MM.1S (cell line): ENCODE data around the gene LRRTM4.
"Not testable (repeated sequence)": the region's sequence is repeated elsewhere in the genome, so short reads cannot be mapped to it uniquely, and the experiment has no call there.

Experiments used
- DNase-seq: peaks from one replicate; pipeline ENCODE4 v3.0.0-alpha.2; 2015
- H2AFZ ChIP-seq: fragments of 300-600 bp; sonication (generic); 2 replicates; pipeline ENCODE4 v1.6.0; 2016; ENCODE audit warnings: antibody characterized with exemption, low read length
- H3F3A ChIP-seq: fragments of 300-600 bp; sonication (generic); 2 replicates; pipeline ENCODE4 v1.6.1; 2016; ENCODE audit warnings: mild to moderate bottlenecking, antibody characterized with exemption, low read length, moderate library complexity, mixed read lengths; ENCODE audit not compliant: insufficient read depth
- H3K27ac ChIP-seq: fragments of 300-600 bp; sonication (generic); 2 replicates; pipeline ENCODE4 v1.5.1; 2016; ENCODE audit warnings: mild to moderate bottlenecking, low read length
- H3K27me3 ChIP-seq: fragments of 300-600 bp; sonication (generic); replicated peaks from 2 replicates; pipeline ENCODE4 v1.6.0; 2016; ENCODE audit warnings: low read length; ENCODE audit not compliant: insufficient read depth
- H3K36me3 ChIP-seq: fragments of 300-600 bp; sonication (generic); replicated peaks from 2 replicates; pipeline ENCODE4 v1.6.1; 2016; ENCODE audit warnings: mild to moderate bottlenecking, low read length, mixed read lengths; ENCODE audit not compliant: insufficient read depth
- H3K4me1 ChIP-seq: fragments of 300-600 bp; sonication (generic); 2 replicates; pipeline ENCODE4 v1.6.1; 2016; ENCODE audit warnings: low read length, mixed read lengths
- H3K4me2 ChIP-seq: fragments of 300-600 bp; sonication (generic); 2 replicates; pipeline ENCODE4 v1.6.0; 2016; ENCODE audit warnings: low read depth, low read length
- H3K4me3 ChIP-seq: fragments of 300-600 bp; sonication (generic); 2 replicates; pipeline ENCODE4 v1.5.1; 2016; ENCODE audit warnings: low read length, mixed read lengths
- H3K79me2 ChIP-seq: fragments of 300-600 bp; sonication (generic); 2 replicates; pipeline ENCODE4 v1.6.1; 2016; ENCODE audit warnings: mixed run types, low read length, mixed read lengths
- H3K9ac ChIP-seq: fragments of 300-600 bp; sonication (generic); 2 replicates; pipeline ENCODE4 v1.6.1; 2016; ENCODE audit warnings: low read length, mixed read lengths
- H3K9me2 ChIP-seq: fragments of 300-600 bp; sonication (generic); replicated peaks from 2 replicates; pipeline ENCODE4 v1.6.1; 2016; ENCODE audit warnings: mild to moderate bottlenecking, low read length, mixed read lengths; ENCODE audit not compliant: insufficient read depth
- H3K9me3 ChIP-seq: fragments of 300-600 bp; sonication (generic); replicated peaks from 2 replicates; pipeline ENCODE4 v1.6.1; 2016; ENCODE audit warnings: mild to moderate bottlenecking, low read length, mixed read lengths; ENCODE audit not compliant: insufficient read depth
- H4K20me1 ChIP-seq: fragments of 300-600 bp; sonication (generic); 2 replicates; pipeline ENCODE4 v1.6.1; 2016; ENCODE audit warnings: mild to moderate bottlenecking, low read length, moderate library complexity, mixed read lengths; ENCODE audit not compliant: insufficient read depth
- CTCF ChIP-seq: fragments of 300-600 bp; sonication (generic); IDR thresholded peaks from 2 replicates; pipeline ENCODE4 v1.5.1; 2016; ENCODE audit warnings: antibody characterized with exemption, low read length, mixed read lengths
- EZH2 ChIP-seq: fragments of 300-600 bp; sonication (generic); optimal IDR thresholded peaks from 2 replicates; pipeline ENCODE3; 2017; ENCODE audit warnings: low read depth, mild to moderate bottlenecking, antibody characterized with exemption, low read length, mixed read lengths
- EZH2phosphoT487 ChIP-seq: fragments of 300-600 bp; sonication (generic); IDR thresholded peaks from 2 replicates; pipeline ENCODE4 v1.6.1; 2018; ENCODE audit warnings: antibody characterized with exemption, low read length

Gene LRRTM4

DNA sequence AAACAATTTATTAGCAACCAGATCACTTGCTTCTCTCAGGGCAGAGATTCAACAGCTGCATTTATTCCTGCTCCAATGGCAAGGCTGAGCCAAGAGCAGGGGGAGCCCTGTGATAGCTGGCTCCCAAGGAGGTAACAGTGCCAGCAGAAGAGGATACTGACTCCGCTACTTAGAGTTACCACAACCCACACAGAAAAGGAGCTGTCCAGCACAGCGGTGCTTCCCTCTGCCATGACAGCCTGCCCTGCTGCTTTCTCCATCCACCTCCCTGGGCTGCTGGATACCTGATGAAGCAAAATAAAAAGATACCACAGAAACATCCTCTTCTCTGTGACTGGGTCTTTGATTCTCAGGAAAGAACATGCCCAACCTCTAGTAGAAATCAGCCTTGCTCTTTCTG, 467.2 kb downstream of the LRRTM4 start:
- no peak overlapping the region for H3K4me2 ChIP-seq
- H3K36me3 ChIP-seq: no peaks in the 10 kb centered on the region
- no peak overlapping the region for H3K9ac ChIP-seq
- no peaks in the 10 kb centered on the region for H3K79me2 ChIP-seq
- no peak overlapping the region for H3K4me3 ChIP-seq
- H3K27ac ChIP-seq: no peak overlapping the region
- H3F3A ChIP-seq: no peaks in the 10 kb centered on the region
- no peak overlapping the region for H2AFZ ChIP-seq
- H3K9me2 ChIP-seq: no peaks in the 10 kb centered on the region
- DNase-seq: no peak
- TF ChIP-seq EZH2 (no peak), EZH2phosphoT487 (no peak), CTCF (no peak)
- H3K4me1 ChIP-seq: no peaks in the 10 kb centered on the region
- H3K9me3 ChIP-seq: no peaks in the 10 kb centered on the region
- no peaks in the 10 kb centered on the region for H3K27me3 ChIP-seq
- H4K20me1 ChIP-seq: no peaks in the 10 kb centered on the region

- Histone ChIP-seq H3K27me3 (no peaks in the 10 kb centered on the region), H3F3A (no peaks in the 10 kb centered on the region), H3K36me3 (no peaks in the 10 kb centered on the region), H3K4me1 (no peaks in the 10 kb centered on the region), H4K20me1 (no peaks in the 10 kb centered on the region), H3K4me2 (no peak overlapping the region), H2AFZ (no peak overlapping the region), H3K79me2 (no peaks in the 10 kb centered on the region), H3K4me3 (no peak overlapping the region), H3K9me2 (no peaks in the 10 kb centered on the region), H3K9me3 (no peaks in the 10 kb centered on the region), H3K9ac (no peak overlapping the region), H3K27ac (no peak overlapping the region)
- no peak for DNase-seq
- no peak for TF ChIP-seq CTCF
- no peak for TF ChIP-seq EZH2
- TF ChIP-seq EZH2phosphoT487: no peak
Measured at GRCh38 chr2:77046339-77046738, 475.8 kb downstream of the LRRTM4 start.

GRCh38 chr2:77045456-77045855, 476.7 kb downstream of the LRRTM4 start:
- not testable (repeated sequence) for H2AFZ ChIP-seq, H3K4me1 ChIP-seq, H3F3A ChIP-seq, H4K20me1 ChIP-seq, H3K4me2 ChIP-seq, H3K9me3 ChIP-seq, H3K4me3 ChIP-seq, H3K9ac ChIP-seq, H3K79me2 ChIP-seq, H3K27me3 ChIP-seq, H3K9me2 ChIP-seq, H3K27ac ChIP-seq, H3K36me3 ChIP-seq, DNase-seq

GRCh38 chr2:77034445-77034844, 487.7 kb downstream of the LRRTM4 start:
- no peak overlapping the region for H2AFZ ChIP-seq
- TF ChIP-seq CTCF (no peak), EZH2 (no peak), EZH2phosphoT487 (no peak)
- no peaks in the 10 kb centered on the region for H3K9me2 ChIP-seq
- H4K20me1 ChIP-seq: no peaks in the 10 kb centered on the region
- H3F3A ChIP-seq: no peaks in the 10 kb centered on the region
- no peaks in the 10 kb centered on the region for H3K79me2 ChIP-seq
- DNase-seq: no peak
- no peaks in the 10 kb centered on the region for H3K36me3 ChIP-seq
- H3K4me2 ChIP-seq: no peak overlapping the region
- H3K27me3 ChIP-seq: no peaks in the 10 kb centered on the region
- no peak overlapping the region for H3K4me3 ChIP-seq
- no peaks in the 10 kb centered on the region for H3K4me1 ChIP-seq
- H3K27ac ChIP-seq: no peak overlapping the region
- H3K9me3 ChIP-seq: no peaks in the 10 kb centered on the region
- no peak overlapping the region for H3K9ac ChIP-seq

DNA sequence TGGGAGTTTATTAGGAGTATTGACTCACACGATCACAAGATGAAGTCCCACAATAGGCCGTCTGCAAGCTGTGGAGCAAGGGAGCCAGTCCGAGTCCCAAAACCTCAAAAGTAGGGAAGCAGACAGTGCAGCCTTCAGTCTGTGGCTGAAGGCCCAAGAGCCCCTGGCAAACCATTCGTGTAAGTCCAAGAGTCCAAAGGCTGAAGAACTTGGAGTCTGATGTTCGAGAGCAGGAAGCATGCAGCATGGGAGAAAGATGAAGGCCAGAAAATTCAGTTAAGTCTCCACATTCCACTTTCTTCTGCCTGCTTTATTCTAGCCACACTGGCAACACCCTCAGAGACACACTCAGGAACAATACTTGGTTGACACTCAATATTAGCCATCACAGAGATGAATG, 492.9 kb downstream of the LRRTM4 start:
- H3K79me2 ChIP-seq, H3K4me3 ChIP-seq, H3K9me2 ChIP-seq, H3K9ac ChIP-seq, H3K27ac ChIP-seq, H3K36me3 ChIP-seq, H4K20me1 ChIP-seq, H3K4me1 ChIP-seq, H2AFZ ChIP-seq, DNase-seq, H3F3A ChIP-seq, H3K4me2 ChIP-seq, H3K9me3 ChIP-seq, H3K27me3 ChIP-seq: not testable (repeated sequence)
